B cell (primary cell): Measurements from ENCODE around the gene CENPP.

Experiments
- CTCF ChIP-seq: fragments of 200-600 bp; IDR thresholded peaks from one replicate; pipeline ENCODE4 v1.8.0; 2022; ENCODE audit warnings: antibody characterized with exemption, mild to moderate bottlenecking
- EZH2 ChIP-seq: IDR thresholded peaks from 2 replicates; pipeline ENCODE4 v1.6.1; 2012; ENCODE audit warnings: borderline replicate concordance, low read depth, mild to moderate bottlenecking, moderate library complexity, low read length; ENCODE audit not compliant: insufficient read depth, poor library complexity, severe bottlenecking

DNA sequence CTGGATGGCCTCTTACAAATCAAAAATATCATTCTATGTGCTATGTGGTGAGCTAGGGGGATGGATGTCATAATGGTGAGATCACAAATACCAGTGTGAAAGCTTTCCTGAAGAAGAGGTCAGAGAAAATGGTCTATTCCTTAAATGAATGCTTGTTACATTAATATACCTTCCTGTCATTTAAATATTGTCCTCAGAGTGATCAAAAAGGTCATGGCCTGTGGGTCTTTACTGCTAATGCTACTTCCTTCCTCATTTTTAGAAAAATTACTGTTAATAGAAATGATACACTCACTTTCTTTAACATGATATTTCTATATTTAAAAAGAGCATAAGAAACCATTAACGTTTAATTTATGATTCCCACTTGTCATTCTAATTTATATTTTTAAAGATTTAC, 88.8 kb downstream of the CENPP start:
- no peak for TF ChIP-seq CTCF
- TF ChIP-seq EZH2 = no peak
